Stimulated activated CD4-positive, alpha-beta T cell treated with anti-CD3 and anti-CD28 coated beads, TNF-alpha, amount 100 ng/mL, for 48 hours (primary cell): ENCODE results near the gene HEY2.
"Not testable (repeated sequence)": the region's sequence is repeated elsewhere in the genome, so short reads cannot be mapped to it uniquely, and the experiment has no call there.

Source experiments
- DNase-seq, 3 donors: peaks; one replicate each; pipeline ENCODE4 v3.0.0-alpha.2; 2020; ENCODE audit warnings: low read depth in 3 of 3

HEY2 gene

DNA sequence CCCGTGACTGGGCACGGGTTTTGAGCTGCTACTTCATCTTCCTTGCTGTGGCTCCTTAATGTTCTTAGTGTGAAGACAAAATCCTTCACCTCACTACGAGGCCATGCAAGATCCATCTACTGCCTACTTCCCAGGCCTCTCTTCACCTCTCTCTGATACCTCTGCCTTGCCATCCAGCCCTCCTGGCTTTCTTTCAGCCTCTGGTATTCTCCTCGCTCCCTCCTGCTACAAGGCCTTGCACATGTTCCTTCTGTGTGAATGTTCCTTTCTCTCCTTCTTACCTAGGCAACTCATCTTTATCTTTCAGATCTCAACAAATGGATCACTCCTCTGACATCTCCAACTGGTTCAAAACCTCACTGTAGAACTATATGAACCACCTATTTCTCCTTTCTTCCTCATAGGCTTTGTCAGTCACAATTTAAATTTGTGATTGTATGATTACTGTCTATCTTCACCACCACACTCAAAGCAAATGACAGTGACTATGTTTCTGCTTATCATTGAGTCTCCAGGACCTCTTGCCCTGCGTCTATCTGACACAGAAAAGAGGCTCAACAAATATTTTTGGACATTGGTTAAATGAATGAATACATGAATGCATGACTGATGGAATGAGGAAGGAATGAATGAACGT lies 19.8 kb downstream of the HEY2 start:
- no peak for DNase-seq

DNA sequence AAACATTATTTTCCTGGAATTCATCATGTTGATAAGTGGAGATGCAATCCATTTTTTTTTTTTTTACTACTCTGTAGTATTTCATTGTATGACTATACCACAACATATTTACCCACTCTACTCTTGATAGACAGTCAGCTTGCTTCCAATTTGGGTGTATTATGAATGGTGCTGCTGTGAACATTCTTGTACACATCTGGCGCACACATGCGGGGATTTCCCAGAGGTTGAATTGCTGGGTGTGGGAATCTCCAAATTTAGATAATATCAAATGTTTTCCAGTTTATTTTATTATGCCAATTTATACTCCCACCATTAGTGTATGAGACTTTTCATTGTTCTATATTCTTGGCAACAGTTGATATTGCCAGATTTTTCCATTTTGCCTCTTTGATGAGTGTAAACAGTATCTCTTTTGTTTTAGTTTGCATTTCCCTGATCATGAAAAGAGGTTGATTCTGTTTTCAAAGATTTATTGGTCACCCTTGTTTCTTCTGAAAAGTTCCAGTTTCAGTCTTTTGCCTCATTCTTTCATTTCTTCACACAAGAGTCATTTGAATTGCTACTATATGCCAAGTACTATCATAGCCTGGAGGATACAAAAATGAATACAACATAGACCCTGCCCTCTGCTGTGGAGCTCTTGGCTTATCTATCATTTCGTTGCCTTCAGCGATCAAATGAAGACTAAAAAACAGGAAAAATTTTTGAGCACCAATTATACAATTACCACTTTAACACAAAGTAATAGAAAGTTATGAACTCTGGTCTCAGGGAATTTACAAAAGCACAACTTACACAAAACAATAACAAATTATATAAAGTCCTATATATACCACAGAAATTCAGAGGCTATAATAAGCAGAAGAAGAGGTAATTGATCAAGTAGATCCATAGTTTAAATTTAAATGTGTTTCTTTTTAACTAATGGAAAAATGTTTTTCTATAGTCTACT lies 24.2 kb downstream of the HEY2 start:
- no peak for DNase-seq

DNA sequence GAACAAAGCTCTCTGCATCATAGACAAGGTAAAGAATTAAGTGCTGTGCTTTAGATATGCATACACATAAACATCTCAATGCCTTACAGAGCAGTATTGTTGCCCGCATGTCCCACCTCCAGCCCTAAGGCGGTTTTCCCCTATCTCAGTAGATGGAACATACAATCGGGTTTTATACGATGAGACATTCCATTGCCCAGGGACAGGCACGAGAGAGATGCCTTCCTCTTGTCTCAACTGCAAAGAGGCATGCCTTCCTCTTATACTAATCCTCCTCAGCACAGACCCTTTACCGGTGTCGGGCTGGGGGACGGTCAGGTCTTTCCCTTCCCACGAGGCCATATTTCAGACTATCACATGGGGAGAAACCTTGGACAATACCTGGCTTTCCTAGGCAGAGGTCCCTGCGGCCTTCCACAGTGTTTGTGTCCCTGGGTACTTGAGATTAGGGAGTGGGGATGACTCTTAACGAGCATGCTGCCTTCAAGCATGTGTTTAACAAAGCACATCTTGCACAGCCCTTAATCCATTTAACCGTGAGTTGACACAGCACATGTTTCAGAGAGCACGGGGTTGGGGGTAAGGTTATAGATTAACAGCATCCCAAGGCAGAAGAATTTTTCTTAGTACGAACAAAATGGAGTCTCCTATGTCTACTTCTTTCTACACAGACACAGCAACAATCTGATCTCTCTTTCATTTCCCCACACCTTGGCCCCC lies 26.8 kb downstream of the HEY2 start:
- DNase-seq = not testable (repeated sequence)

DNA sequence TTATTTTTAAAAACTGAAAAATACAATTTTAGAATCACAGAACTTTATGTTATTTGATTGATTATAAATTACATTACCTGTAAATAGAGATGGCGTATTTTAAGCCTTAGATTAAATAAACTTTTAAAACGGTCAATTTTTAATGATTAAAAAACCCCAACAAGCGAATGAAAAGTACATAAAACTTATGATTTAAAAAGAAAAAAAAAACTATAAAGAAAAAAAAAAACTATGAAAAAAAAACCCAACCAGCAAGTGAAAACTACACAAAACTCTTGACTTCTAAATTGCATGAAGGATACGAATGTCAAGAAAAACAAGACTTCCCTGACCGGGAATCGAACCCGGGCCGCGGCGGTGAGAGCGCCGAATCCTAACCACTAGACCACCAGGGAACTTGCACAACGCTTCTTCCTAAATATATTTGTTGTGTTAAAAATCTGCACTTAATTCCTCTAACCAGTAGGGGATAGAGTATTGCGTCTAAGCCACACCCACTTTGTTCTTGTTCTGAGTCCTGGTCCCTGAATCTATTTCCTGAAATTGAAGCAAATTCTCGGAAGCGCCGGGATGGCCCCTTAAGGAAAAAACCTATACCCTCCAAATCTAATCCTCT lies 30.6 kb downstream of the HEY2 start:
- DNase-seq = peak; percentile 54 to 82 (median 68)

DNA sequence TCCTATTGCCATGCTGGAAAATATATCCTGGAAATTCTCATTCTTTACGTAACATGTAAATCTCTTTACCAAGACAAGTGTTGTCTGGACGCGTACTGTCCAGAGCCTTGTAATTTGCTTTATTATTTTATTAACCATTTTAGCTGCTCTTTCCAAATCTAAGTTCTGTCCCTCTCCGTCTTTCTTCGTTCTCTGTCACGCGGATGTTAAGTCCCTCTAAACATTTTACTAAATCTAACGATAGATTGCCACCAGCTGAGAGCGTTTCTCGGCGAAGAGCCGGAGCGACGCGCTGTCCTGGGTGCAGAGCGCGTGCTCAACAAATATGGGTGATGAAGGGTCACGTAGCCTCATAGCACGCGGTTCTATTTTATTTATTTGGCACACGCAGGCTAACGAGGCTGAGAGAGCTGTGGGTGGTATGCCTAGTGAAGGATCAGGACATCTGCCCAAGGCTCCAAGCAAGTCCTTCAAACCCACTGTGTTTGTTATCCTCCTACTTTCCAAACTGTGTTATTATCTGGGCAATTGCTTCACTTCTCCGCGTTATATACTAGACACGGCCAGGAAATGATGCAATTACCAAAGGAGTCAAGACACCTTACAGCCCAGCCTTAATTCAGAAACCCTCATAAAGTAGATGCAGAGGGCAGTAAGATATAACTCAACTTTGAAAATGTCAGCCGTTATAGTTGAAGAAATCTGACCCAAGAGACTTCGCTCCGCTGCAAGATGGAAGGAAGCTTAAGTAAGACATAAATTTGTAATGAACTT lies 31.3 kb downstream of the HEY2 start:
- DNase-seq = peak in 2 of 3 donors; percentile 29 to 47

DNA sequence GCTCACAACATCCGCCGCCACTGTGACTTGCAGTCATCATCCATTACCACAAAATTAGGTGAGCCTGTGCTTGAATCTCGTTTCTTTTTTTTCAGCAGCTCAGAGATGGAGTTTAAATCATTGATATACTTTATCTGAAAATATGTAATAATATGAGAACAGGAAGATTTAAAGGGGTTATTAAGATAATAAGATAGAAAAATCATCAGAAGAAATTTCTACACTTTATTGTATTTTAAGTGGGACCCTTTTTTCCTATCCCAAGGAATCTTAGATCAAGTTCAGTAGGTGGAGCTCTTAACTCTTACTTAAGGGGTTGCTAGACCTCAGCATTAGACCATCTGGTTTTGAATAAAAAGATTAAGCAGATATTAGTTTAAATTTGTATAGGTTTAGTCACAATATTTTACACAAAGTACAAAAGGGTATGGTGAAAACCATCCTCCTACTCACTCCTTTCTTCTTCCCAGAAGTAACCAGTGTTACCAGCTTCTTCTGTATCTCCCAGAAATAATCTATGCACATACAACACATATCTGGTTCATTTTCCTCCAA lies 32.0 kb downstream of the HEY2 start:
- peak in 1 of 3 donors; percentile 42 for DNase-seq

DNA sequence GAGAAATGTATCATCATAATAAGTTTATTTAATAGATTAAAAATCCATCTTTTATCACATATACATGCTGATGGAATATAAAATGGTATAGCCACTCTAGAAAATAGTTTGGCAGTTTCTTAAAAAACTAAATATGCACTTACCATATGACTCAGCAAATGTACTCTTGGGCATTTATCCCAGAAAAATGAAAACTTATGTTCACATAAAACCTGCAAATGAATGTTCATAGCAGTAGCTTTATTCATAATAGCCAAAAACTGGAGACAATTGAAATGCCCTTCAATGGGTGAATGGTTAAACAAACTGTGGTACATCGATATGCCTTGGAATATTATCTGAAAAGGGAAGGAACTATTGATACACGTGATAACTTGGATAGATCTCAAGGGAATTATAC lies 34.9 kb downstream of the HEY2 start:
- no peak for DNase-seq

DNA sequence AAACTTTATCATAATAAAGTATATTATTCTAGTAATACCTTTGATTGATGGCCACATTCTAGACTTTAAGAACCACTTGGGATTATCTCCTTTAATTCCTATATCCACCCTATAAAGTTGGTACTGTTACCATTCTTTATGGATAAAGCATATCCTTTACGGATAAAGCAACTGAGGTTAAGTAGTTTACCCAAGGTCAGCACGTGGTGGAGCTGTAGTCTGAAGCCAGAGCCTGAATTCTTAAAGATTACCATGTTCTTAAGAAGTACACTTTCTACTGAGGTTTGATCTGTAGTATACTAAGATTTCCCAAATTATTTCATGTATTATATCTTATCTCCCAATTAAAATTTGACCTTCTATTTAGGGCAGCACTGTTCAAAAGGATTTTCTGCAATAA lies 38.4 kb downstream of the HEY2 start:
- no peak for DNase-seq

DNA sequence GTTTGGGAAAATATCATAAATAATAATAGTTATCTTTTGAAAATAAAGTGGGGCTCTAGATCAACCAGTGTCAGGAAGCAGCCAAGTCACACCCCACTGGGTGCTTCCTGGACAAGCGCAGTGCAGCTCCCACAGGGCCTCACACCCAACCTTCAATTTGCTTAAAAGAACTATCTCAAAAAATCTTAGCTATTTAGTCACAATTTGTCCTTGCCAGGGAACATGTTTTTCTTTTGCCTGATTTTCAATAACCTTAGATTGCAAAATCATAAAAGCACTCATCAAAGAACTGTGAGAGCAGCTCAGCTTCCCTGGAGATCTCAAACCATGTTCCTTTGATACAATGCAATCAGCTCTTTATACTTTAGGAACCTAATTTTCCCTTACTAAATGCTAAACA lies 39.7 kb downstream of the HEY2 start:
- DNase-seq = no peak

DNA sequence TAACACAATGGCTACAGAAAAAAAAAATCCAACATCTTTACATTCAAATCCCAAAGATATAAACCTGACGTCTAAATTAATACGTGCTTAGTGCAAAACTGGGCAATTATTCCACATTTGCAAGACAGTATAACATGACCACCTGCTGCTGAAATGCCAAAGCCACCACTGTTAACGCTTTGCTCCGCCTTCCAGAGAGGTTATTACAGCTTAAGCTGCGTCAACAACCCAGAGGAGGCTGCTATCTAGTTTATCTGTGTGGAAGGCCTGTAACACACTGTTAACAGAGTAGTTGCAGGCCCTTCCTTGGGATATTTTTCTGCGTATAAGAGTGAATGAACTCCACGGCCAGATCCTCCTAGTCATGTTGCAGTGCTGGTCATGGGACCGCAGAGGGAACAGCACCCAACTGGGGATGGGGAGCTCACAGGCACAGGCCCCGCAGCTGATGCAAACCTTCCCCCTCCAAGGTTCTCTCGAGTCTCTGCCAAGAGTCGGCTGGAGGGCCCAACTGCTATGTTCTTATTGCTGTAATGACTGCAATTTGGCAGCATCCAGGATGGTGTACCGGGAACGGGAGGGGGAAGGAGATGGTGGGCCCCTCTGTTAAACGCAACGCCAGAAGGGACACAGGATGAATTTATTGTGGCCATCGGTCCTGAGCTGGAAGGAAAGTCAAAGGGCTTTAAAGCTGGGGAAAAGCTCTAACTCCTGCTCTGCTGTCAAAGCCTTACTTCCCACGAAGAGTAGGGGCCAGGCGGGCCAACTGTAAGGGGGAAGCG lies 40.3 kb downstream of the HEY2 start:
- peak in 1 of 3 donors; percentile 26 for DNase-seq

DNA sequence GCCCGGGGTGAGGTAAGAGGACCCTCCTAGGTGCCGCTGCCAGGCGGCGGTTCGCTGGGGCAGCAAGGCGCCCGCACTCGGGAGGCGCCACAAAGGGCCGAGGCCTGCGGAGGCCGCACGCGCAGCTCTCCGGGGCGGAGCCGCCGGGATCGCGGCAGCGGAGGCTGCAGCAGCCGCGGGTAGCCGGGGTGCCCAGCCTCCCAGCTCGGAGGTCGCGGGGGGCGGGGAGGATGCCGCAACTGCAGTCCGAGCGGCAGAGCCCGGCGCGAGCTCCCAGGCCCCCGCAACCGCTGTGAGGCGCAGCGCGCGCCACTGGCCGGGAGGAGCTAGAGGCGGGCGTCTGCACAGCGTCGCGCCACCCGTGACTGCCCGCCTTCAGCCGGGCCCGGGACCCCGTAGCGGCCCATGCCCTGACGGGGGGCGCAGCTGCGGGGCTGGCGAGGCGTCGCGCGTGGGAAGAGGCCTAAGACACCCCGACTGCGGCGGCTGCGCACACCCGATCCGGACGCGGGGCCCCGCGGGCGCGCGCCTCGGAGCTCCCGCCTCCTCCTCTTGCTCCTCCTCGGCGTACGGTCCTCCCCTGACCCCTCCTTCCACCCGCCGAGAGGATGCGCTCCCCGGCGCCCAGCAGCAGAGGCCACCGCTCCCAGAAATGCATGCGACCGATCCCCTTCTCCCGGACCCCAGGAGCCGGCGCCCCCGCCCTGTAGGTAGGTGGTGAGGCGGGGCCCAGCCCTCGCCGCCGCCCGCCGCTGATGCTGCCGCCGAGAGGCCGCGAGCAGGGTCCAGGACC lies 41.1 kb downstream of the HEY2 start, which contains the start of gene NCOA7:
TSS of gene NCOA7 (plus strand) at position 603 of the 793 bp plus-strand sequence. CDS start 24,395 bp downstream, outside the sequence.
- peak; percentile 60 to 66 (median 61) for DNase-seq

DNA sequence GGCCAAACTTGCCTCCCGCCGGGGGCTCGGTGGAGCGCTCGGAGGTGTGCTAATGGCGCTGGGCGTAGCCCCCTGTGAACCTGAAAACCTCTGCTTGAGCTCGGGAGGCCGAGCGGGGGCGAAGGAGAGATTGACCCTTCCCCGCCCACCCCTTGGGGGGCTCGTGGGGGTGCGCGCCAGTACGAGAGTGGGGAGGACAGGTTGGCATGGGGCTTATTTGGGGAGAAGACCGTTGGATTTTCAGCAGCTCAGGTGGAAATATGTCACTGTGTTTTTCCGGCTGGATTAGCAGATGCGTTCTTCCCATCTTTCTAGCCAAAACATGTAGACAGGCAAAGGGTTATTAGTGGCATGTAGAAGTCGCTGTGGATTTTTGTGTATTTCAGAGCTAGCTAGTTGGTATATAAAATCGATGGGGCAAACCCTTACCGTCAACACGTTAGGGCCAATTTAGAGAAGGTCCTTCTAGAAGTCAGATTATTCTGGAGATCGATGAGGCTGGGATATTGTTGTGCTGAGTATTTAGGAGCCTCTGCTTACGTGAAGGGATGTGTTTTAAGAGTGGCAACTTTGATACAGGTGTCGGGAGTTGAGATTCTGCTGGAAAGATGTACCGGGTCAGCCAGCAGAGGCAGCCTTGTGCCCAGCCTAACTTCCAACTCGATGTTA lies 41.9 kb downstream of the HEY2 start:
- DNase-seq = peak in 1 of 3 donors; percentile 28

DNA sequence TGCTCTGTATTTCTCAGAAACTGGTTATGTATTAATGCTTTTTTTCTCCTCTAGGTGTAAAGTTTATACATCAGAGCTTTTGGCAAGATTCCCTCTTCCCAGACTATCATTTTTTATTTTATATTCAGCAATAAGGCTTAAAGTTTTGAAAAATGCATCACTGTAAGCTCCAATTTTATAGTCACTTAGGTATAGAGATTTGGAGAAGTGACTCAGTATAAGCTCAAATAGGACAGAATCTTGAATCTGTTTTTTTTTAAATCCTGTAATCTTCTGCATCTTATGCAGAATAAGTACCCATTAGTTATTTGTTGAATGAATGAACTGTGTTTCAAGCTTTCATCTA lies 42.4 kb downstream of the HEY2 start:
- DNase-seq = no peak

DNA sequence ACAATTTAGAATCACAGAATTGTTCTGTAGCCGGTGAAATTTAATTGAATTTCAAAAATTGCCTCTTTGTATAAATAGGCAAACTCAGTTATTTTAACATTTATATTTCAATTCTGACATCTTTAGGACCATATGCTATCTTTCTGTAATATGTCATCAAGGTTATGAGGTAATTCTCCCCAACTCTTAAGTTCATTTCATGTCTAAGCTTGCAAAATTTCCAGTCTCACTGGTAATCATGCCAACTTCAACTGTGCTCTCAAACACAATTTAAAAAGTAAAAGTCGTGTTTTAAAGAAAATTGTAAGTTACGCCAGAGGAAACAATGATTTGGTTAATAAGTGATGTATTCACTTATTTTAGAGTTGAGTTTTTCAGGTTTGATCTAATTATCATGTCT lies 42.7 kb downstream of the HEY2 start:
- DNase-seq = no peak

DNA sequence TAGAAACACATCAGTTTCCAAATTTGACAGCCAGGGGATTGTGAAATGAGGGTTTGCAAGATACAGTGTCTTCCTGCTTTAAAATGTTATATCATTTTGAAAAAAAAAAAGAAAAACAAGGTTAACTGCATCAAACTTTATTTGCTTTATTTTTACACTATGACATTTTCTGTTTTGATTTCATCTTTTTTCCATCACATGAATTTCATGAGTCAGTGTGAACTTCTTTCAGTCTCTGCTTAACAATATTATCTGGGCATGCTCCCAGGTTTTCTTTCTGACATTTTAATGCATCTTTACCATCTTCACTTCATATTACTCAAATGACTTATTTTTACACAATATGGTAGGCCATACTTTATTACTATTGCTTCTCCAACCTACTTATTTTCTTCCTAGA lies 43.2 kb downstream of the HEY2 start:
- DNase-seq = no peak

DNA sequence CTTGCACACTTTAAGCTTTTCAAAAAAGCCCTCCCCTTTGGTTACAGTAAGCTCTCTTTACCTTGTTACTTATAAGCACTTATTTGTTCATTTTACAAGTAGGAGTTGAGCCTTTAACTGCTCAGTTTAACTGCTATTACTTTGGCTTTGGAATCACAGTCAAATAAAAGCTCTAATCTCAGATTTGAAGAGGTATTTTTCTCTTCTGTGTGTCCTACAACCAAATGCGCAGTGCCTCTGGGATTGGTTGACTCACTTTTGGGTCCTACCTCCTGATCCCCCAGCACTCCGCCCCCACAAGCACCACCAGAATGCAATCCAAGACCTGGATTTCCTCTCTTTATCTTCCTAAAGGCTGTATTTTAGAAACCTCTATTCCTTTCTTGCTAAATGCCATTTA lies 43.8 kb downstream of the HEY2 start:
- no peak for DNase-seq

DNA sequence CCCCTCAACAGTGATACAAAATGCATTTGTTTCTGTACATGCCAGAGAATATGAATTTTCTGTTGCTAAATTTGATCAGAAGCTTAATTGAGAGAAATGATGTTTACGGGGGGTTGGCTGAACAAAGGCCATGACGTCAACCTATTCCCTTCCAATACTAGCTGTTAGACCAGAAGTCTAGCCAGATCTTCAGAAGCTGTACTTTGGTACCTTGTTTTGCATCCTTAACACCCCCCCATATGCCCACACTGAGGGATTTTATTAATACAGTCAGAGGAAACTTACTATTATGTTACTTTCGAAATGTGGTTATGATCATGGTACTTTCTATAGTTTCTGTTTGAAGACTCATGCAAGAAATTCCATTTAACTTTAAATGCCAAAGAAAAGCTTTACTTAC lies 44.4 kb downstream of the HEY2 start:
- DNase-seq = no peak

DNA sequence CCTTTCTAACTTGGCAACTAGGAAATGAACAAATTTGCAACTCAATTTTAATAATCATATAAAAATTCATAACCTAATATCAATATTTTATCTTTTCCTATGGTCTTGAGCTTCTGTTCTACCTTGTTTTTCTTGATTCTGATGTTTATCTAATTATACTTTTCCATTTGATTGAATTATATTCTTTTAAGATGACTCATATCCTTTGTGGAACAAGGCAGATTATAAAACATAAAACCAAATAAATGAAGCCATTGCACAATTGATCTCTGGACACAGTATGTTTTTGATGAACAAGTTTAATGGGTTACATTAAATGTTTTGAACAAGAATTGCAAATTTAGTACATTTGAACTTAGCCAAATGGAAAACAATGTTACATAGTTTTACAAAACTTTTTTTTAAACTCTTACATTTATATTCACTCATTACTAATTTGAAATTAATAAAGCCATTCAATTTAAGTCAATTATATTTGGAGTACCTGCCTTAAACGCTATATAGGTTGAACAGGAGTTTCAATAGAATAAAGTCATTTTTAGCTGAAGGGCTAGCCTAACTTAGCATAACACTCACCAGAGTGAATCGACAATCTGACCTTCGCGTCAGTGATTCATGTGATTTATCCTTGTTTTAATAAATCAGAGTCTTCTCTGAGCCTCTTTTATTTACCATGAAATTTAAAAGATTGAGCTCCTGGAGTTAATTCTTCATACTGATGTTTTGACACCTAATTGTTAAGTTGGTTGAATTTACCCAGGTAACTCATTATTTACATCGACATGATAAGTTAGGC lies 45.1 kb downstream of the HEY2 start:
- DNase-seq = no peak
